ENCODE results near the gene CREB3L1.

GRCh38 chr11:46351148-46351547 is 73.7 kb downstream of the CREB3L1 start:
- TF ChIP-seq POLR2A (IDR thresholded peaks at IDR 0.05): no peak
- TF ChIP-seq, protein P1, sequence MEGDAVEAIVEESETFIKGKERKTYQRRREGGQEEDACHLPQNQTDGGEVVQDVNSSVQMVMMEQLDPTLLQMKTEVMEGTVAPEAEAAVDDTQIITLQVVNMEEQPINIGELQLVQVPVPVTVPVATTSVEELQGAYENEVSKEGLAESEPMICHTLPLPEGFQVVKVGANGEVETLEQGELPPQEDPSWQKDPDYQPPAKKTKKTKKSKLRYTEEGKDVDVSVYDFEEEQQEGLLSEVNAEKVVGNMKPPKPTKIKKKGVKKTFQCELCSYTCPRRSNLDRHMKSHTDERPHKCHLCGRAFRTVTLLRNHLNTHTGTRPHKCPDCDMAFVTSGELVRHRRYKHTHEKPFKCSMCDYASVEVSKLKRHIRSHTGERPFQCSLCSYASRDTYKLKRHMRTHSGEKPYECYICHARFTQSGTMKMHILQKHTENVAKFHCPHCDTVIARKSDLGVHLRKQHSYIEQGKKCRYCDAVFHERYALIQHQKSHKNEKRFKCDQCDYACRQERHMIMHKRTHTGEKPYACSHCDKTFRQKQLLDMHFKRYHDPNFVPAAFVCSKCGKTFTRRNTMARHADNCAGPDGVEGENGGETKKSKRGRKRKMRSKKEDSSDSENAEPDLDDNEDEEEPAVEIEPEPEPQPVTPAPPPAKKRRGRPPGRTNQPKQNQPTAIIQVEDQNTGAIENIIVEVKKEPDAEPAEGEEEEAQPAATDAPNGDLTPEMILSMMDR (IDR thresholded peaks at IDR 0.05): no peak

Measured in right lobe of liver (tissue), 4 donors.